Testis (tissue), 3 donors: ENCODE measurements around the gene FILIP1. TPM values are rescaled to one million over a fixed set of nuclear protein-coding genes. Genes with fewer than 3 reads are reported as not detected.

Experiments used
- DNase-seq: peaks from one replicate; pipeline ENCODE4 v3.0.0-alpha.2; 2019
- H3K27ac ChIP-seq, 2 donors: fragments of 200-600 bp; sonication (generic); one replicate each; pipeline ENCODE4 v1.5.1; 2019
- H3K27me3 ChIP-seq: fragments of 200-600 bp; sonication (generic); one replicate; pipeline ENCODE4 v1.5.1; 2019
- H3K36me3 ChIP-seq: fragments of 200-600 bp; sonication (generic); one replicate; pipeline ENCODE4 v1.5.1; 2017; ENCODE audit warnings: low read depth; ENCODE audit errors: missing control alignments
- H3K4me1 ChIP-seq: fragments of 200-600 bp; sonication (generic); one replicate; pipeline ENCODE4 v1.5.1; 2019
- H3K4me3 ChIP-seq, 2 donors: fragments of 200-600 bp; sonication (generic); one replicate each; pipeline ENCODE4 v1.5.1; 2017 to 2019
- H3K9me3 ChIP-seq: fragments of 200-600 bp; sonication (generic); one replicate; pipeline ENCODE4 v1.5.1; 2017
- POLR2A ChIP-seq: fragments of 450-650 bp; IDR thresholded peaks from one replicate; pipeline ENCODE4 v1.6.1; 2017; ENCODE audit warnings: antibody characterized with exemption, mild to moderate bottlenecking, moderate library complexity
- WGBS, 2 donors: methylation state at CpG; one replicate each; pipeline ENCODE4 v1.1.5; 2018; 5-methylcytosine and 5-hydroxymethylcytosine counted together
- intact Hi-C: fragments of 100-400 bp; cut with DNase I; formaldehyde crosslinking; loops from one replicate; pipeline ENCODE4 v1.15.1; 2023; ENCODE audit warnings: low total_unique reads
- polyA plus RNA-seq: library from polyadenylated mRNA; stranded (reverse); fragments of 350-450 nt; fragmentation: Illumina TruSeq; extraction: RNeasy Lipid Tissue Mini Kit (QIAGEN cat#74804); gene quantifications from one replicate; pipeline ENCODE4 v1.2.3, GENCODE V29; 2014; ENCODE audit warnings: low read depth, low replicate concordance; ENCODE audit not compliant: insufficient read depth
- total RNA-seq, 2 donors: library from RNA; depleted of rRNA; stranded (reverse); fragments of >200 nt; gene quantifications; one replicate each; pipeline ENCODE4 v1.2.3, GENCODE V29; 2016
- TF ChIP-seq, protein P1 (sequence below), 3 experiments: fragments of 450-650 bp in 2 of 3; fragments of 200-600 bp in 1 of 3; sonication (generic) in 1 of 3; IDR thresholded peaks; one replicate each; pipeline ENCODE4 v1.5.1; 2016 to 2019; ENCODE audit warnings: antibody characterized with exemption in 3 of 3, mild to moderate bottlenecking in 2 of 3, moderate library complexity in 1 of 3

Gene FILIP1
- total and polyA plus RNA-seq, 3 donors from 2014 or later: 2.0 to 3.1 (median 2.7) TPM

DNA sequence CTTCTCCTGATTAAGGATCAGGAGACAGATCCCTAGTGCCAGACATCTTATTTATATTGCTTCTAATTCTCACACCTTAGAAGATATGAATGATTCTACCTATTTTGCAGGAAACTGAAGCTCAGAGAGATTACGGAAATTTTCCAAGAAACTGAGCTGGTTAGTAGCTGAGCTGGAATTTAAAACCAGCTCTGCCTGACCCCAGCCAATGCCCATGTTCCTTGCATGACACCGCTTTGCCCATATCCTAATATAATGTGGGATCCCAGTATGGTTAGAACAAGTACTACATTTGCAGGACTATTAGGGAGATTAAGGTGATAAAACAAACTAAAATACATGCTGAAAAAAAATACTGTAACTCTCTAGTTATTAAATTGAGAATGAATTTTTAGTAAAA is 210.9 kb downstream of the FILIP1 start:
- peaks cover 11% of the 10 kb centered on the region for H3K4me1 ChIP-seq
- H3K36me3 ChIP-seq: no peaks in the 10 kb centered on the region
- H3K27me3 ChIP-seq: no peaks in the 10 kb centered on the region
- no peaks in the 10 kb centered on the region for H3K9me3 ChIP-seq
- H3K4me3 ChIP-seq: no peak overlapping the region
- intact Hi-C loops: no loop called here
- TF ChIP-seq, protein P1, sequence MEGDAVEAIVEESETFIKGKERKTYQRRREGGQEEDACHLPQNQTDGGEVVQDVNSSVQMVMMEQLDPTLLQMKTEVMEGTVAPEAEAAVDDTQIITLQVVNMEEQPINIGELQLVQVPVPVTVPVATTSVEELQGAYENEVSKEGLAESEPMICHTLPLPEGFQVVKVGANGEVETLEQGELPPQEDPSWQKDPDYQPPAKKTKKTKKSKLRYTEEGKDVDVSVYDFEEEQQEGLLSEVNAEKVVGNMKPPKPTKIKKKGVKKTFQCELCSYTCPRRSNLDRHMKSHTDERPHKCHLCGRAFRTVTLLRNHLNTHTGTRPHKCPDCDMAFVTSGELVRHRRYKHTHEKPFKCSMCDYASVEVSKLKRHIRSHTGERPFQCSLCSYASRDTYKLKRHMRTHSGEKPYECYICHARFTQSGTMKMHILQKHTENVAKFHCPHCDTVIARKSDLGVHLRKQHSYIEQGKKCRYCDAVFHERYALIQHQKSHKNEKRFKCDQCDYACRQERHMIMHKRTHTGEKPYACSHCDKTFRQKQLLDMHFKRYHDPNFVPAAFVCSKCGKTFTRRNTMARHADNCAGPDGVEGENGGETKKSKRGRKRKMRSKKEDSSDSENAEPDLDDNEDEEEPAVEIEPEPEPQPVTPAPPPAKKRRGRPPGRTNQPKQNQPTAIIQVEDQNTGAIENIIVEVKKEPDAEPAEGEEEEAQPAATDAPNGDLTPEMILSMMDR (IDR thresholded peaks at IDR 0.05): no peak
- no peak for TF ChIP-seq POLR2A
- 51 to 64% methylated on average over 2 of the region's 2 CpGs for WGBS, 2 donors
- no peak for DNase-seq
- no peak overlapping the region for H3K27ac ChIP-seq

DNA sequence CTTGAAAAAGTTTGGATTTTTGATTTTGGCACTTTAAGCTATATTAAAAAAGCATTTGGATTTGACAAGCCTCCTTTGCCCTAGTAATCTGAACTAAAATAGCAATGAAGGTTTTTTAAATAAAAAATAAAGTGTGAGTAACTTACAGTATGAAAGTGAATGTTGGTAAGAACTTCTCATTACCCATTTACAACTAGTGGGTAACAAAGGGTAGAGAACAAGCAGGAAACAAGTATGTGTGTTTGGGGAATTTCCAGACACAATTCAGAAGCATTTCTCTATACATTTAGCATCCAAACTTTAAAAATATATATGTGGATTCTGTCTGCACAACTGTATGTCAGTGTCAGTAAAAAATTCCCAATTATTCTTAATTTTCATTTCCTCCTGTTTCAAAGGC is 211.9 kb downstream of the FILIP1 start:
- Histone ChIP-seq H3K4me3 (no peak overlapping the region), H3K4me1 (peaks cover 11% of the 10 kb centered on the region)
- intact Hi-C loops: no loop called here

DNA sequence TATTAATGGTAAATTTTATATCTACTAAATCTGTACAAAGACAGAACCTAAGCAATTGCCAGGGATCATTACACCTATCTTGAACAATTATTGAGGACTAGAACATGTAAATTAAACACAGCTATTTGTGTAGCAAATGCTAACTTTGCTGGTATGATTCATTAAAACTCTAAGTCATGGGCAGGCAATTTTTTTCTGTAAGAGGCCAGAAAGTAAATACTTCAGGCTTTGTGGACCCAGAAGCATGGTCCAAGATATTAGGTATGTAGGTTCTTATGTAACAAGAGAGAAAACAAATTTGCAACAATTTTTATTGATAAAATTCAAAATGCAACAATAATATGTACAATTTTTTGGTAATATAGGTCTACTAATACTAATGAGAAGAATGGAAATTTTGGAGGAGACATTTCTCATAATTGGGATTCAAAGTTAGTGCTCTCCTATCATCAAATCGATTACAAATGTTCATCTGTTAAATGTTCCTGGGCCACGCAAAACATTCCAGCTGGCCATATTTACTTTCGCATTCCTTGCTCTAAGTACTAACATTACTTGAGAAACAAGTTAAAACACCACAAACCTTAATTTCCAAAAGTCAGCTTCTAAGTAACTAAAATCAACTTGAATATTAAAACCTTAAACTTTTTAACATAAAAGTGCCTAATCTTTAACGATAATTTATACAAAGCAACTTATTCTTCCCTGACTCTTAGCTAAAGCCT is 213.3 kb downstream of the FILIP1 start:
- Histone ChIP-seq H3K36me3 (no peaks in the 10 kb centered on the region), H3K9me3 (no peaks in the 10 kb centered on the region), H3K27me3 (no peaks in the 10 kb centered on the region), H3K4me3 (no peak overlapping the region), H3K27ac (no peak overlapping the region), H3K4me1 (peaks cover 11% of the 10 kb centered on the region)
- intact Hi-C loops: no loop called here
- DNase-seq: no peak
- 78% methylated on average over 4 of the region's 4 CpGs for WGBS, 2 donors
- TF ChIP-seq POLR2A: no peak
- TF ChIP-seq, protein P1 (IDR thresholded peaks at IDR 0.05): no peak

More for the DNA sequence above, 211.9 kb downstream of the FILIP1 start:
- Histone ChIP-seq H3K36me3 (no peaks in the 10 kb centered on the region), H3K27me3 (no peaks in the 10 kb centered on the region), H3K27ac (no peak overlapping the region), H3K9me3 (no peaks in the 10 kb centered on the region)
- no peak for DNase-seq
- TF ChIP-seq, protein P1 (IDR thresholded peaks at IDR 0.05): no peak
- TF ChIP-seq POLR2A: no peak

DNA sequence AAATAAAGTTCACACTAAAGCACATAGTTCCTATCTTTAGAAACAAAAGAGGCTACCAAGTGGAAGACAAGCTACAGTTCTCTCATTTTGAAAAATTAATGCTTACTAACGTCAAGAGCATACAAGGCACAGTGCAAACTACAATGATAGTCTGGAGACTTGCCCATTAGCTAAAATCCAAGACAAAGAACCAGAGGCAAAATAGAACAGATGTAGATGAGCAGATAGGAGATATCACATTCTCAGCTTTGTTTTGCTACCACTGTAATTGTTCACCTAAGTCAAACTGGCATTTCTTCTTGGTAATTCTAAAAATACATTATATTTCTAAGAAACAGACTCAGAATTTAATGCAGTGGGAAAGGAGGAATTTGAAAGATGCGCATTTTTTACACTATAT is 214.2 kb downstream of the FILIP1 start:
- Histone ChIP-seq H3K36me3 (no peaks in the 10 kb centered on the region), H3K4me3 (no peak overlapping the region), H3K9me3 (no peaks in the 10 kb centered on the region), H3K4me1 (peaks cover 11% of the 10 kb centered on the region), H3K27ac (no peak overlapping the region), H3K27me3 (no peaks in the 10 kb centered on the region)
- intact Hi-C loops: no loop called here
- WGBS, 2 donors: 61 to 67% methylated on average over 2 of the region's 2 CpGs
- DNase-seq: no peak
- no peak for TF ChIP-seq POLR2A
- TF ChIP-seq, protein P1 (IDR thresholded peaks at IDR 0.05): no peak
